GM12874 (cell line): Measurements from ENCODE around the gene FASTKD1.

Source experiments
- TF ChIP-seq, protein P1 (sequence below): IDR thresholded peaks from 2 replicates; pipeline ENCODE4 v1.5.1; 2011; ENCODE audit warnings: low read depth, mild to moderate bottlenecking, control low read depth, low read length, moderate library complexity; ENCODE audit not compliant: insufficient read depth

Gene FASTKD1

DNA sequence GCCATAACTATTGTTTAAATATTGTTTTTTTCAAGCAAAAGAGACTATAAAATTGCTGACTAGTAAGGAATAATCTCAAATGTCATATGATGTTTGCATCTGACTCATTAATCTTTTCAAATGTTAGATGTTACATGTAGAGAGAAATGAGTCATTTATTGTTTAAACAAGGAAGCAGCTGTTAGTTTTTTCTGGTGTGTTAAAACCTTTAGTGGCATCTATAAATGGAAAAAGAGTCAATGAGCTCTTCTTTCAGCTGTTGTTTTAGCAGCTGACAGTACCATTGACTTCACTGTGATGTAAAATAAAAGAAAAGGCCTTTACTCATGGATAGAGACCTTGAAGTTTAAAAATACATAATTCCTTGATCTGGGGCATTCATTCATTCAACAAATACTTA, 66.0 kb downstream of the FASTKD1 start:
- TF ChIP-seq, protein P1, sequence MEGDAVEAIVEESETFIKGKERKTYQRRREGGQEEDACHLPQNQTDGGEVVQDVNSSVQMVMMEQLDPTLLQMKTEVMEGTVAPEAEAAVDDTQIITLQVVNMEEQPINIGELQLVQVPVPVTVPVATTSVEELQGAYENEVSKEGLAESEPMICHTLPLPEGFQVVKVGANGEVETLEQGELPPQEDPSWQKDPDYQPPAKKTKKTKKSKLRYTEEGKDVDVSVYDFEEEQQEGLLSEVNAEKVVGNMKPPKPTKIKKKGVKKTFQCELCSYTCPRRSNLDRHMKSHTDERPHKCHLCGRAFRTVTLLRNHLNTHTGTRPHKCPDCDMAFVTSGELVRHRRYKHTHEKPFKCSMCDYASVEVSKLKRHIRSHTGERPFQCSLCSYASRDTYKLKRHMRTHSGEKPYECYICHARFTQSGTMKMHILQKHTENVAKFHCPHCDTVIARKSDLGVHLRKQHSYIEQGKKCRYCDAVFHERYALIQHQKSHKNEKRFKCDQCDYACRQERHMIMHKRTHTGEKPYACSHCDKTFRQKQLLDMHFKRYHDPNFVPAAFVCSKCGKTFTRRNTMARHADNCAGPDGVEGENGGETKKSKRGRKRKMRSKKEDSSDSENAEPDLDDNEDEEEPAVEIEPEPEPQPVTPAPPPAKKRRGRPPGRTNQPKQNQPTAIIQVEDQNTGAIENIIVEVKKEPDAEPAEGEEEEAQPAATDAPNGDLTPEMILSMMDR, result no peak

DNA sequence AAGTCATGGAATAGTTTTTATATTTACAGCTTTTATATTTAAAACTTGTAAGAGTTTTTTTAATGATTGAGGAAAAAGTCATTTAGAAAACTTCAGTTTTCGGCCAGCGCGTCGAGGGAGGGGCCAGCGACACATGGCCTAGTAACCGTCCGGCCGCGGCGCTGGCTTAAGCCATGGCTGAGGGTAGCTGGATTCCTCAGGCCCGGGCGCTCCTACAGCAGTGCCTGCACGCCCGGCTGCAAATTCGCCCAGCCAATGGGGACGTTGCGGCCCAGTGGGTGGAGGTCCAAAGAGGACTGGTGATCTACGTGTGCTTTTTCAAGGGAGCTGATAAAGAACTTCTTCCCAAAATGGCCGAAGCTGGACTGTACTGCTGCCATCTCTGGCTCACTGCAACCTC, 69.0 kb downstream of the FASTKD1 start:
- TF ChIP-seq, protein P1, result no peak

DNA sequence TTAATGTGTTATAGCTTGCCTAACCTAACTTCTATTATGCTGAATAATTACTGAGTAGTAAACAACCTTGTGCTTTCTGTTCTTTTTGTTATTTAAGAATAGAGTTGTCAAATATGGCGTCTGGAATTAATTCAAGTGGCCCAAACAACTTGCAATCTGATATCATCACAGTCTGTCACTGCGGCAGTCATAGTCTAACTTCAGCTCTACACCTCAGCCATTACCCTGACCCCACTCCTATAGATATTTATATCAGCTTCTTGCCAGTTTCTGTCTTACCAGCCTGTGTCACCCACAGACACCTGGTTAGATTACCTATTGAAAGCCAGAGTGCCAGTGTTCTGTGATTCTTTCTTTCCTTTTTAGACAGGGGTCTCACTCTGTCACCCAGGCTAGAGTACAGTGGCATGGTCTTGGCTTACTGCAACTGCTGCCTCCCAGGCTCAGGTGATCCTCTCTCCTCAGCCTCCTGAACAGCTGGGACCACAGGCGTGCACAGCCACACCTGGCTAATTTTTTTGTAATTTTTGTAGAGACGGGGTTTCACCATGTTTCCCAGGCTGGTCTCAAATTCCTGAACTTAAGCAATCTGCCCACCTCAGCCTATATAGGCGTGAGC, 78.2 kb downstream of the FASTKD1 start:
- TF ChIP-seq, protein P1, result no peak

DNA sequence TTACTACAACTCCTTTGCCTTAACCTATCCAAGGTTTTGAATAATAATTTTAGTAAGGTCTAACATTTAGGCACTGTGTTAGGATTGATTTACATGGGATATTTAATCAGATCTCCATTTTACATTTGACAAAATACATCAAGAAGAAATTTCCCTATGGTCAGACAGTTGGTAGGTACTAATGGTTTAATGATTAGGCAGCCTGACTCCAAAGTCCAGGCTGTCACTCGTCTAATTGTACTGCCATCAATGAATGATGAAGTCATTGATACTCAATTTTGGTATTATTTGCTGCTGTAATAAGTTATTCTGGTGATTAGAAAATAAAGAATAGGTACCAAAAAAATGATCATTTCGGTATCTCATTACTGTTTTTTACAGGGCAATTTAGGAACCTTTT, 80.3 kb downstream of the FASTKD1 start:
- TF ChIP-seq, protein P1, result no peak

DNA sequence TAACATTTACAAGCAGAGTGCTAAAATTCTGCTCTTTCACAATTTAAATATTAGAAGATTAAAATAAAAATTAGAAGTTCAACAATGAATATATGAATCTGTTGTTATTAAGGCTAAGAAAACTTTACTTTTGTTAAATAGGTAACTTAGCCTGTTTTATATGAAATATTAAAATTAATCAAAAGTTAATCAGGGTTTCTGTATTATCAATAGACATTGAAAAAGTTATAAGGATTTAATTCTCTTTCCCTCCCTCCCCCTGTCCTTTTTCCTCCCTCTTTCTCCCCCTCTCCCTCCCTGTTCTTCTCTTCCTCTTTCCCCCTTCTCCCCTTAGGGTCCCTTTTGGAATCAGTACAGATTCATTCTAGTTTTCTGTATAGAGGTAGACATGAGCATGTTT, 82.3 kb downstream of the FASTKD1 start:
- TF ChIP-seq, protein P1, result no peak

DNA sequence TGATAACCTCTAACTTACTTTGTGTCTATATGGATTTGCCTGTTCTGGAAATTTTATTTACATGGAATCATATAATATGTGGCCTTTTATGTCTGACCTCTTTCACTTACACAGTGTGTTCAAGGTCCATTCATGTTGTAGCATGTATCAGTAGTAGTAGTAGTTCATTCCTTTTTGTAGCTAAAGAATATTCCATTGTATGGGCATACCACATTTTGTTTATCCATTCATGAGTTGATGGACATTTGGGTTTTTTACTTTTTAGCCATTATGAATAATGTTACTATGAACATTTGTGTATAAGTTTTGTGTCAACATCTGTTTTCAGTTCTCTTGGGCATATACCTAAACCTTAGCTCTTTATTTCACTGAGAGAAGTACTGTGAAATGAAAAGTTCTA, 82.8 kb downstream of the FASTKD1 start:
- TF ChIP-seq, protein P1, result no peak

DNA sequence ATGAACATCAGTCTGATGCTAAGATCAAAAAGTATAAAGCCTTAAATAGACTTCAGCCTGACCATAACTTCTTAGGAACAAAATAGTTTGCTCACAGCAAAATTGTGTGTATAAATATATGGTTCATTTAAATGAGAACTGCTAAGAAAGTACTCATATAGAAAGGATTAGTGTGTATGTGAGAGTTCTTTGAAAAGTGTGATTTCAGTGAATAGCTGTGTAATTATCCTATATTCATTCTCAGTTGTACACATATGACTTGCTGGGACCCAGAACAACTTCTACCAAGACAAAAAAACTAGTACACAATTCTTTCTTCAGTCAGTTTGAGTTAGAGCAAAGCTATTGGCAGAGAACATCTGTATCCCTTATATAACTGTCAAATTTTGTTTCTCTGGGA, 87.2 kb downstream of the FASTKD1 start:
- TF ChIP-seq, protein P1, result no peak
